HG03064 (cell line): ENCODE data around the gene SRCIN1.
"Not testable (repeated sequence)": the region's sequence is repeated elsewhere in the genome, so short reads cannot be mapped to it uniquely, and the experiment has no call there.

ENCODE experiments used
- ATAC-seq: cut with Tn5 transposase; IDR thresholded peaks from one replicate; pipeline ENCODE4 v1.9.1; 2021; ENCODE audit warnings: low read depth; ENCODE audit not compliant: unreplicated experiment

Gene SRCIN1

GRCh38 chr17:38511150-38512108 is 94.3 kb downstream of the SRCIN1 start:
- no peak for ATAC-seq

- ATAC-seq, result no peak
These were observed 95.2 kb downstream of the SRCIN1 start for GRCh38 chr17:38510421-38511149.

GRCh38 chr17:38509772-38510420 is 95.9 kb downstream of the SRCIN1 start:
- ATAC-seq, result no peak

GRCh38 chr17:38508954-38509771 is 96.6 kb downstream of the SRCIN1 start:
- no peak for ATAC-seq

- ATAC-seq, result no peak
These were observed 97.2 kb downstream of the SRCIN1 start for GRCh38 chr17:38508570-38508950.

- no peak for ATAC-seq
These were observed 97.7 kb downstream of the SRCIN1 start for GRCh38 chr17:38507921-38508569.

- no peak for ATAC-seq
These were observed 98.3 kb downstream of the SRCIN1 start for GRCh38 chr17:38507436-38507835.

GRCh38 chr17:38504216-38504615 is 101.5 kb downstream of the SRCIN1 start:
- no peak for ATAC-seq

- ATAC-seq, result not testable (repeated sequence)
These were observed 102.4 kb downstream of the SRCIN1 start for GRCh38 chr17:38503286-38503913.

- ATAC-seq, result not testable (repeated sequence)
These were observed 104.0 kb downstream of the SRCIN1 start for GRCh38 chr17:38501718-38502117.

- ATAC-seq, result not testable (repeated sequence)
These were observed 106.5 kb downstream of the SRCIN1 start for GRCh38 chr17:38499230-38499629.

GRCh38 chr17:38498353-38498752 is 107.4 kb downstream of the SRCIN1 start:
- no peak for ATAC-seq

GRCh38 chr17:38497656-38498055 is 108.1 kb downstream of the SRCIN1 start:
- ATAC-seq, result not testable (repeated sequence)

- ATAC-seq, result not testable (repeated sequence)
These were observed 111.6 kb downstream of the SRCIN1 start for GRCh38 chr17:38494152-38494551.

- ATAC-seq, result not testable (repeated sequence)
These were observed 113.4 kb downstream of the SRCIN1 start for GRCh38 chr17:38492067-38493040.

- ATAC-seq, result not testable (repeated sequence)
These were observed 114.2 kb downstream of the SRCIN1 start for GRCh38 chr17:38491346-38492066.

GRCh38 chr17:38489774-38490173 is 116.0 kb downstream of the SRCIN1 start:
- not testable (repeated sequence) for ATAC-seq
